Neuron (in vitro differentiated cells): ENCODE results near the gene UNC93A.

ENCODE experiments used
- H2AFZ ChIP-seq: one replicate; pipeline ENCODE4 v1.6.1; 2013; ENCODE audit warnings: low read depth, mild to moderate bottlenecking, inconsistent platforms, low read length, moderate library complexity
- H3K27me3 ChIP-seq: one replicate; pipeline ENCODE4 v1.6.1; 2013; ENCODE audit warnings: low read length; ENCODE audit not compliant: insufficient read depth
- H3K36me3 ChIP-seq: one replicate; pipeline ENCODE4 v1.6.1; 2013; ENCODE audit warnings: low read length; ENCODE audit not compliant: insufficient read depth
- H3K4me1 ChIP-seq: one replicate; pipeline ENCODE4 v1.6.1; 2013; ENCODE audit warnings: low read length; ENCODE audit not compliant: insufficient read depth
- H3K4me3 ChIP-seq: 2 replicates; pipeline ENCODE4 v1.5.1; 2013; ENCODE audit warnings: mild to moderate bottlenecking, low read length, moderate library complexity
- H3K9me3 ChIP-seq: one replicate; pipeline ENCODE4 v1.6.1; 2013; ENCODE audit warnings: low read length

UNC93A gene

GRCh38 chr6:167292301-167293087 lies 1.4 kb downstream of the UNC93A start:
- Histone ChIP-seq H3K27me3 (no peaks in the 10 kb centered on the region), H3K4me3 (no peak overlapping the region)

GRCh38 chr6:167293088-167293589 lies 2.0 kb downstream of the UNC93A start:
- no peak overlapping the region for H2AFZ ChIP-seq
- H3K36me3 ChIP-seq = no peaks in the 10 kb centered on the region
- H3K4me1 ChIP-seq = peaks cover 7% of the 10 kb centered on the region
- H3K9me3 ChIP-seq = no peaks in the 10 kb centered on the region
- no peak overlapping the region for H3K4me3 ChIP-seq
- H3K27me3 ChIP-seq = no peaks in the 10 kb centered on the region

More at GRCh38 chr6:167292301-167293087, 1.4 kb downstream of the UNC93A start:
- no peaks in the 10 kb centered on the region for H3K9me3 ChIP-seq
- no peaks in the 10 kb centered on the region for H3K36me3 ChIP-seq
- H2AFZ ChIP-seq = no peak overlapping the region
- H3K4me1 ChIP-seq = peaks cover 7% of the 10 kb centered on the region

GRCh38 chr6:167293590-167294091 lies 2.5 kb downstream of the UNC93A start:
- Histone ChIP-seq H3K27me3 (no peaks in the 10 kb centered on the region), H3K4me3 (no peak overlapping the region), H2AFZ (no peak overlapping the region), H3K36me3 (no peaks in the 10 kb centered on the region), H3K9me3 (no peaks in the 10 kb centered on the region), H3K4me1 (peaks cover 7% of the 10 kb centered on the region)

GRCh38 chr6:167294241-167294640 lies 3.1 kb downstream of the UNC93A start:
- H3K36me3 ChIP-seq = no peaks in the 10 kb centered on the region
- H3K27me3 ChIP-seq = no peaks in the 10 kb centered on the region
- H3K4me1 ChIP-seq = peaks cover 2% of the 10 kb centered on the region
- H3K9me3 ChIP-seq = no peaks in the 10 kb centered on the region
- H2AFZ ChIP-seq = no peak overlapping the region
- H3K4me3 ChIP-seq = no peak overlapping the region

GRCh38 chr6:167294651-167295494 lies 3.8 kb downstream of the UNC93A start:
- Histone ChIP-seq H2AFZ (no peak overlapping the region), H3K36me3 (no peaks in the 10 kb centered on the region), H3K4me3 (no peak overlapping the region), H3K9me3 (no peaks in the 10 kb centered on the region), H3K27me3 (no peaks in the 10 kb centered on the region), H3K4me1 (no peaks in the 10 kb centered on the region)

- H3K9me3 ChIP-seq = no peaks in the 10 kb centered on the region
- no peaks in the 10 kb centered on the region for H3K4me1 ChIP-seq
- H2AFZ ChIP-seq = no peak overlapping the region
- no peak overlapping the region for H3K4me3 ChIP-seq
- no peaks in the 10 kb centered on the region for H3K27me3 ChIP-seq
- no peaks in the 10 kb centered on the region for H3K36me3 ChIP-seq
Observed at GRCh38 chr6:167295495-167296292, 4.6 kb downstream of the UNC93A start.

GRCh38 chr6:167296293-167296690 lies 5.2 kb downstream of the UNC93A start:
- no peaks in the 10 kb centered on the region for H3K27me3 ChIP-seq
- no peaks in the 10 kb centered on the region for H3K9me3 ChIP-seq
- no peak overlapping the region for H2AFZ ChIP-seq
- H3K4me3 ChIP-seq = no peak overlapping the region
- no peaks in the 10 kb centered on the region for H3K4me1 ChIP-seq
- no peaks in the 10 kb centered on the region for H3K36me3 ChIP-seq

- no peaks in the 10 kb centered on the region for H3K27me3 ChIP-seq
- no peak overlapping the region for H3K4me3 ChIP-seq
- H3K36me3 ChIP-seq = no peaks in the 10 kb centered on the region
- no peak overlapping the region for H2AFZ ChIP-seq
- peaks cover 2% of the 10 kb centered on the region for H3K4me1 ChIP-seq
- H3K9me3 ChIP-seq = no peaks in the 10 kb centered on the region
Observed at GRCh38 chr6:167296902-167297301, 5.8 kb downstream of the UNC93A start.

GRCh38 chr6:167298127-167298526 lies 7.0 kb downstream of the UNC93A start:
- Histone ChIP-seq H3K9me3 (no peaks in the 10 kb centered on the region), H3K27me3 (no peaks in the 10 kb centered on the region), H2AFZ (no peak overlapping the region), H3K4me3 (no peak overlapping the region), H3K4me1 (peaks cover 2% of the 10 kb centered on the region), H3K36me3 (no peaks in the 10 kb centered on the region)

- Histone ChIP-seq H3K4me1 (peaks cover 2% of the 10 kb centered on the region), H3K4me3 (no peak overlapping the region), H3K36me3 (no peaks in the 10 kb centered on the region), H3K9me3 (no peaks in the 10 kb centered on the region), H2AFZ (no peak overlapping the region), H3K27me3 (no peaks in the 10 kb centered on the region)
Observed at GRCh38 chr6:167299641-167300308, 8.7 kb downstream of the UNC93A start.

GRCh38 chr6:167300902-167301777 lies 10.0 kb downstream of the UNC93A start:
- no peaks in the 10 kb centered on the region for H3K36me3 ChIP-seq
- H2AFZ ChIP-seq = no peak overlapping the region
- peaks cover 2% of the 10 kb centered on the region for H3K4me1 ChIP-seq
- no peak overlapping the region for H3K4me3 ChIP-seq
- H3K27me3 ChIP-seq = no peaks in the 10 kb centered on the region
- no peaks in the 10 kb centered on the region for H3K9me3 ChIP-seq
